CD4-positive, alpha-beta T cell treated with Interleukin-15 for 1 hour (primary cell): ENCODE results near the gene GRID1.
"Not testable (repeated sequence)": the region's sequence is repeated elsewhere in the genome, so short reads cannot be mapped to it uniquely, and the experiment has no call there.

ENCODE experiments used
- DNase-seq: peaks from one replicate; pipeline ENCODE4 v3.0.0-alpha.2; 2020

GRID1 gene

DNA sequence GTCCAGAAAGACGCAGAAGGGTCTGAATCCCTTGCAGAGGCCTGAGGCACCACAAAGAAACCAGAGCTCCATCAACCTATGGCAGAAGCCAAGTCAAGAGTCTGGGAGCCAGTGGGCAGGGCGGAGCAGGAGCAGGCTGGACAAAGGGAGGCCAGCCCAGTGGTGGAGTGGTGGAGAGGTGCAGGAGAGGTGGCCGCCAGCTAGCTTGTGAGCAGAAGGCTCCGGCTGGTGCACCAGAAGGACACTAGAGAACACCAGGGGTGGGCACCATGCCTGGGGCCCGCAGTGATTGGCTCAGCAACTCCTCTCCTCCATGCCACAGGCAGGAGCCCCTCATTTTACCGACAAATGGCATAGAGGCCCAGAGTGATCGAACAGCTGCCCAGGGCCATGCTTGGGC lies 186.6 kb downstream of the GRID1 start:
- no peak for DNase-seq

DNA sequence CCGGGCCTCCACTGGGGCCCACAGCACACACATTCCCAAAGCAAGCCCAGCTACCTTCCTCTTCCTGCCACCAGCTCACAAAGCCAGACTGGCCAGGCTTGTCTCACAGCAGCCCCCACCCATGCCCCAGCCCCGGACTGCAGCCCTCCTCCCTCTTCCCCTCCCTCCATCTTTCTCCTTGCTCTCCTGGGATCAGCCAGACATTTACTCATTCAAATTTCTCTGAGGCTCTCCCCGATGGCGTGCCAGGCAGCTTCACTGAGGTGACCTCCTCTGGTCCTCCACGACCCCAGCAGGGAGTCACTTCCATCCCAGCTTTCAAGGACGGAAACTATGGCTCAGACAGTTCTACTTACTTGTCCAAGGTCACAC lies 187.5 kb downstream of the GRID1 start:
- DNase-seq: no peak

DNA sequence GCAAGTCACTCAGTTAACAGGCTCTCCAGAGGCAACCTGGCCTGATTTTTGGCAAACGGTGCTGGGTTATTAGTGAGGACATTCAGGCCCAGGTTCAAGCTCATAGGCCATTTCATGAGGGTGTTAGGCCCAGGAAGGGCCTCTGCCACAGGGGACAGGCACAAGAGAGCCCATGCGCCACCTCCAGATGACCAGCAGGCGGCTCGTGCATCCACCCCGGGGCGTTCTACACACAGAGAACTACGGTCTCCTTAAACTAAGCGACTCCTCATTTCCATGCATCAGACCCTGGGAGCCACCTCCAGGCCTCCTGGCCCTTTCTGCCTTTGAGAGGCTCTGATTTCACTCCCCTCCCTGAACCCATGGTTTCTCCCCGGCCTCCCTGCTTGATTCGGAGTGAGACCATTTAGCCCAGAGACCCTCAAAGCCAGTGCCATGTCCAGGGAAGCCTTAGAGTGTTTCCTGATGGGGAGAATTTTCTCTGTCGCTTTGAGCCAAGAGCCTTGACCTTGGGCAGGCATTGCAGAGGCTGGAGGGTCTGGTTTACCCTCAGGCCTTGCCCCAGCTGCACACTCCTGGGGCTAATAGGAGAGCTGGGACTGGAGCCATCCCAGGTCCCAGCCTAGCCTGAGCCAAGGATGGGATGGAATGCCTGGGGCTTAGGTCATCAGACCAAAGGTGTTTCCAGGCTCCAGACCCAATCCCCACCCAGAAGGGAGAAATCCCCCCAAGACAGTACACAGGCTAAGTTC lies 188.0 kb downstream of the GRID1 start:
- no peak for DNase-seq

DNA sequence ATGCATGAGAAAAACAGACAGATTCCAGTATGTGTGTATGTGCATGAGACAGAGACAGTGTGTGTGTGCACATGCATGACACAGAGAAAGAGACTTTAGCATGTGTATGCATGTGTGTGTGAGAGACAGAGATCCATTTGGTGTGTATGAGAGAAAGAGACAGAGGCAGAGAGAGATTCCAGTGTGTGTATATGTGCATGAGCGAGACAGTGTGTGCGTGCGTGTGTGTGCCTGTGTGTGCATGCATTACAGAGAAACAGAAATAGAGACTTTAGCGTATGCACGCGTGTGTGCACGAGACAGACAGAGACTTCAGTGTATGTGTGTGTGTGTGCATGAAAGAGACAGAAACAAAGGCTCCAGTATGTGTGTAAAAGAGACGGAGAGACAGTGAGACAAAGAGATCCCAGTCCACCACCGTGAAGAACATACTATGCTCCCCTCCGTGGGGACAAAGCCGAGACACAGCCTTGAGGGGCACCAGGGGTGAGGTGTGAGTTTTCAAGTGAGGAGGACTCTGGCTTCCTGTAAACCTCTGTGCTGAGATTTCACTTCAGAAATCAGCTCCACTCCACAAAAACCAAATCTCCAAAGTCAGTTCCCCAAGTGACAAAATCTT lies 188.9 kb downstream of the GRID1 start:
- DNase-seq: no peak

DNA sequence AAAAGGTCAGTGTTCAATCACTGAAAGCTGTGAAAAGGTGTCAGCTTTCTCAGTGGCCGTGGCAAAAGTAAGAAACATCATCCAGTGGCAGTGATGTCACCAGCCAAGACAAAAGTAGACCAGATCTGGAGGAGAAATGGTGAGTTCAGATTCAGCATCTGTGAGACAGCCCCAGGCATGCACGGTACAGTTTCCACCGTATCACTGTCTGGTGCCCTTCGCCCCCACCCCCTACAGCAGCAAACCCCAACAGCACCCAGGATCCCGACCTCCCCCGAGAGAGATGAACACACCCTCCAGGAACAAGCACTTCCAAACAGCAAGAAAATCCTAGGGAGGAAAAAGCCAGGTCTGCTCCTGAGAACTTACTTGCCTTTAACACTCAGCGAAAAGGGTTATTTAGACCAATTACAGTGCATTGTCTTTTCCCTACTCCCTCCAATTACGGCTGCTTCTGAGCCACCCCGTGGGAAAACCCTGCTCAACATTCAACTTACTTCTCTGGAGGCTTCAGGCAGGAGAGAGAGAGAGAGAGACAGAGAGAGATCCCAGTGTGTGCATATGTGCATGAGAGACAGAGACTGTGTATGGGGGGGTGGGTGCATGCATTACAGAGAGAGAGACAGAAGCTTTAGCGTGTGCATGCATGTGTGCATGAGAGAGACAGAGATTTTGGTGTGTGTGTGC lies 189.6 kb downstream of the GRID1 start:
- DNase-seq: no peak

DNA sequence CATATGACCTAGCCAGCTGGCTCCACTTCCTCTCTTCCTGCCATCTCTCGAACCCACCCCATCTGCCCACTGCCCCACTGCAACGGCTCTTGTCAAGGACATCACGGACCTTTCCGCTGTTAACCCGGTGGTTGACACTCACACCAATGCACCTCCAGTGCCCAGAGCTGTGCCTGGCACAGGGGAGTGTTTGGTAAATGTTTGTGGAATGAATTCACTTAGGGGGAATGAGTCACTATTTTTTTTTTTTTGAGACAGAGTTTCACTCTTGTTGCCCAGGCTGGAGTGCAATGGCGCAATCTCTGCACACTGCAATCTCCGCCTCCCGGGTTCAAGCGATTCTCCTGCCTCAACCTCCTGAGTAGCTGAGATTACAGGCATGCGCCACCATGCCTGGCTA lies 191.1 kb downstream of the GRID1 start:
- not testable (repeated sequence) for DNase-seq

DNA sequence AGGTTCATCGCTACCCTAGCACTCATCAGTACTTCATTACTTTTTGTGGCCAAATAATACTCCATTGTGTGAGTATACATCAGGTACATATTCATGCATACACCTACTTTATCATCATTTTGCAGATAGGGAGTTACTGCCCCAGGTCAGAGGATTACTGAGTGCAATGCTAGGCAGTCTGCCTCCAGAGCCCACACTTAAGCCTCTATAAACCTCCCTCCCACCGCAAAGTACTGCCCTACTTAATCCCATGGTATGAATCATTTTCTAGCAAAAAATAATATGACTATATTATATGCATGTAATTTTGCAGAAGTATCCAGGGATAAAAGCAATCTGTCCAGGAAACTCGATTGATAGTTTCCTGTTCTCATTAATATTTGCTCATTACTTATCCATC lies 194.3 kb downstream of the GRID1 start:
- no peak for DNase-seq

DNA sequence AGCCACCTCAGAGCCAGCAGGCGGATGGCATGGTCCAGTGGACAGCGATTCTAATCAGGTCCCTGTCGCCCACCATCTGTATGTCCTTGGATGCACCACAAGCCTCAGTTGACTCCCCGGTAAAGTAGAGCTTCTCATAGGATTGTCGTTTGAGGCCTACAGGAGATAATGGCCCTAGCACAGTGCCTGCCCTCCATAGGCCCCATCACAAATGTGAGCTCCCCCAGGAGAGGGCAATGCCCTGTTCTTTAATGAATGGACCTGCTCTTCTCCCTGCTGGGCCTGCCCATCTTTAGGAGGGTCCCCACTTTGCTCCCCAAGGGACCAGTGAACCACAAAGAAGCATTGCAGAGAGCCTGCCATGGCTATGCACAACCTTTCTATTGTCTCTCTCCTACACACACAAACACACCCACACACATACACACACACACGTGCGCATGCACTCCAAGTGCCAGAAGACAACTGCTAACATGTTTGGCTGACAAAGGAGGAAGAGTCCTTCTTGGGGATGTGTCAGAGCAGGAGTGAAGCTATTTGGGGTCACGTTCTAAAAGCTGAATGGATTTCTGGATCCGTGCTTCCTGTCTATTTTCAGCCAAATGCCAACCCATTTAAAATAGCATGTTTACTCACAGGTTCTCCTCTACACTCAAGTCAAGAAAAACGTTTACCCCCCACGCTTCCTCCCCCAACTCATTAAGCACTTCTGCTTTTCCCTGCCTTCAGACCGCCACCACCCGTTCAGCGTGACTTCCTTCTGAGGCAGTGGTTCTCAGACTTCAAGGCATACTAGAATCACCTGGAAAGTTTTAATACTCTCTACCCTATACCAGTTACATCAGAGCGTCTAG lies 196.1 kb downstream of the GRID1 start:
- peak; percentile 16 for DNase-seq

DNA sequence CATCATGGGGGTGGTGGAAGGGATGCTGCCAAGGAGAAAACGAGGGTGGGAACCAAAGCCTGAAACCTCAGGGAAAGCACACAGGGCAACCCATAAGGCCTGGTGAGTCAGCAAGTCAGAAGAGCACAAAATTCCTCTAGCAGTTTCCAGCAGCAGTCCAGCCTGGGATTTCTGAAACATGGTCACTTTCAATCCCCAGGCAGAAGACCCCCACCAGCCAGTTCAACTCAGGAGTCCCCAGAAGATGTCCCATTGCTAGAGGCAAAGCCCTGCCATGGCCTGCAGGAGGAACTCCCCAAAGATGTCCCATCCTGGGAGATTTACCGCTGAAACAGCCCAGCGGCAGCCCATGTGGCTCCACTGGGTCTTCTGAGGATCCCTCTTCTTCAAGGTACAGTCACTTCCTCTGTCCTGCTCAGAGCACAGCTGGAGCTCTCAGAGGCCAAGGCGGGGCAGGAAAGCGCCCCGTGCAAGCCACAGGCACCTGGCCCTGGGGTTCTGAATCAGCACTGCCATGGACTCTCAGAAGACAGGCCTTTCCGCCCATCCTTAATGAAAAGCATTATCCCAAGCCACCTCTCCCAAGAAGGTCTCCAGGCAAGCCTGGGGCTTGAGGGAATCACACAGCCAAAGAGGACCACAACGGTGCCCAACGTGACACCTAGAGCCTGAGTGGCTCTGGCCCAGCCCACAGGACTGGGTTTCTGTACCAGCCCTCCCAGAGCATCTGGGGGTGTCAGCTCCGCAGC lies 196.9 kb downstream of the GRID1 start:
- DNase-seq: peak; percentile 16

DNA sequence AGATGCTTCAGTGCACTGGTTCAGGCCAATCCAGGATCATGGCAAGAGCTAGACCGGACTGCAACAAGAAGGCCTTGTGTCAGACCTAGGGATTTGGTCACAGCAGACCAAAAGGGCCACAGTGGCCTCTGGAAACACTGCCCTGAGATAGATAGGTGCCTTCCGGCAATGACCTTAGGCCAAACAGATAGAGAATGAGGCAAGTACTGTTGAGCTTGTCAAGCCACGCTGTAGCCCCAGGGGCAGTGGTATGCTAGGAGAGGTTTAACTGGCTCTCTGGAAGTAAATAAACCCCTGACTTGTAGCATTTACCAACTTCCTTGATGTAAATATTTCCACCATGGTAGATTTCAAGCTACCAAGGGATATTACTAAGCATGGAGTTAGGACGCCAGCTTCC lies 197.5 kb downstream of the GRID1 start:
- no peak for DNase-seq

DNA sequence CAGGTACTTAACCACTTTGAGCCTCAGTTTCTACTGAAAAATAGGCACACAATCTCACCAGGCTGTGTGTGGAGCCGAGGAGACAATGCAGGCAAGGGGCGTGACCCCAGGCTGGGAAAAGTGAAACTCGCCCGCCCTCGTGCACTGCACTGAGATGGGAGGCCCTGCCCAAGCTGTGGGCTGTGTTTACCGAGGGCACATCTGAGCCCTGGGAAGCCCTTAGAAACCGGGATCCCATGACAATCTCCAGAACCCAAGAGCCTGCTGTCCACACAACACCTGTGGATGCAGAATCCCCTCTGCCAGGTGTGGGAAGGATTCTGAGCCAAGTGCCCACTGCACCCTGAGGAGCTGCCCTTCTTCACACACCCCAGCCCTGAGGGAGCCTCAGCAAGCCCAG lies 198.3 kb downstream of the GRID1 start:
- peak; percentile 9 for DNase-seq

DNA sequence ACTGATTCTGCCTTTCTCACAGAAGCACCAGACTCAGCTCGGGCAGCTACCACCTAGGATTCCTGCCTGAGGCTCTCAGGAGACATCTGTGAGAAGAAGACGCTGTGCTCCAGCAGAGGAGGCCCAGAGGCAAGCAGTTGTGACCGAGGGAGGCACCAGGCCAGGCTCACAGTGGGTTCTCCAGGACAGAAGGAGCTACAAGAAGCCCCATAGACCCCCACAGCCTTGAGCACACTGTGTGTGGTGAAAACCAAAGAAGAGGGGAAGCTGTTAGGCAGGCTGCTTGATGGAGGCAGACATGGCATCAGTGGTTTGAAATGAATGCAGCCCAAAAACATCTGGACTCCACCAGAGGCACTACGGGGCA lies 198.8 kb downstream of the GRID1 start:
- DNase-seq: no peak

DNA sequence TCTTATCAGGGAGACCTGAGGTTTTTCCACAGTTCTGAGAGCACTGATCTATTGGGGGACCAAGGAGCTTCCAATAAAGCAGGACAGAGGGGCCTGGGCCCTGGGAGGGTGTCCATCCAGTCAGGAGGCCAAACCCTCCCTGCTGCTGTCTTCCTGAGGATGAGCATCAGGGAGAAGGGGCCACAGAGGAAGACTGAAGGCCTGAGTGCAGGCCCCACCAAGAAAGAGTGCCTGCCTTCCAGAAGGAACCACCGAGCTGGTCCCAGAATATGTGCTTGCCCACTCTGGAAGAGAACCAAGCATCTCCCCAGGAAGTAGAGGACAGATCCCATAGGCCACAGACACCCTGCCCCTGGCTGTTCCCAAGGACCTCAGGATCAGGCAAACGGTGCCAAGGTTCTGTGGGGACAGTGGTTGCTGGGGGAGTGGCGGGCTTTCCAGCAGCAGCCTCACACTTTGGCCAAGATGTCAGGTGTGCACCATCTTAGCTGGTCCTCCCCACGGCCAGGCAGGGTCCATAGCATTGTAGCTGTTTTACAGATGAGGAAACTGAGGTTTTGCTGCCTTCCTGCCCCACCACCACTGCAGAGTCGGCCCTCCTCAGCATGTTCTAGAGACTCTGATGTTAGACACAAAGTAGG lies 199.4 kb downstream of the GRID1 start:
- peak; percentile 5 for DNase-seq

DNA sequence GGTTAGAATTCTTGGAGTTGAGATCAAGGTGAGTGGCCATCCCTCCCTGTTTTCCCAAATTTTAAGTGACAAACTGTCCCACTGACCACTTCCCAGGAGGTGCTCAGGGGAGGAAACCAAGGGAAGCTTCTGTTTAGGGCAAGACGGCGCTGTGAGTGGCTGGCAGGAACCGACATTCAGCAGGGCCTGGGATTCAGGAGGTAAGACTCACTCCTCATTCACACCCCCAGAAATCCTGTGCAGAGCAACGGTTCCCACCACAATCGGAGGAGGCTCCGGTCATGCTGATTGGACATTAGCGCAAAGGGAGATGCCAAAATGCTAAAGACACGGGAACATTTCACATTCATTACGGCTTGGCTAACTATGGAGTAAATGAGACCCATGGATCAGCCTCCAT lies 200.9 kb downstream of the GRID1 start:
- DNase-seq: peak; percentile 2

DNA sequence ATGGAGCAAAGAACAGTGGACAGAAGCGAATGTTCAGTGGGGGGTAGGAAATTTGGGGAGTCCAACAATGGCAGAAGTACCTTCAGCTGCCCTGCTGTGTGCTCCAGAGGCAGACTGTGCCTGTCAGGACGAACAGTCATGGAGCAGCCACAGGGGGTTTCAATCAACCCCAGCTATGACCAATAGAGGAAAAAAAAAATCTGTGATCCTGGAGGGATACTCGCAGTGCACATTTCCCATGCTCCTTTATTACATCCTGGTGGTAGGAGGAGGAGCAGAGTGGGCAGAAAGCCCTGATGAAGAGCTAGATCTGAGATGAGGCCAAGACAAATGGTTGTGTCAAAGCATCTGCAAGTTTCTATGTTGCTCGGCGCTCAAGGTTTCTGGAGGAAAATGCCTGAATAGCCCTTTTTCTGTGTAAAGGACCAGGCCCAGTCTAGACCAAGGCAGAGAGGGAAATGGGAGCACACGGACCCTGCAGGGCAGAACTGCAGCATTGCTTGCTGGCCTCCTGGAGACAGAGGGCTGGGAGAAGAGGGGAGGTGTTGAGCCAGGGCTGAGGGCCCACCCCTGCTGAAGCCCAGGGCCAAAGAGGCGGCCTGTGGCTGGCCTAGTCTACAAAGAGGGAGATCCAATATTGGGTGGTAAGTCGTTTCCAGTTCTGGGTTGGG lies 201.5 kb downstream of the GRID1 start:
- peak; percentile 4 for DNase-seq

DNA sequence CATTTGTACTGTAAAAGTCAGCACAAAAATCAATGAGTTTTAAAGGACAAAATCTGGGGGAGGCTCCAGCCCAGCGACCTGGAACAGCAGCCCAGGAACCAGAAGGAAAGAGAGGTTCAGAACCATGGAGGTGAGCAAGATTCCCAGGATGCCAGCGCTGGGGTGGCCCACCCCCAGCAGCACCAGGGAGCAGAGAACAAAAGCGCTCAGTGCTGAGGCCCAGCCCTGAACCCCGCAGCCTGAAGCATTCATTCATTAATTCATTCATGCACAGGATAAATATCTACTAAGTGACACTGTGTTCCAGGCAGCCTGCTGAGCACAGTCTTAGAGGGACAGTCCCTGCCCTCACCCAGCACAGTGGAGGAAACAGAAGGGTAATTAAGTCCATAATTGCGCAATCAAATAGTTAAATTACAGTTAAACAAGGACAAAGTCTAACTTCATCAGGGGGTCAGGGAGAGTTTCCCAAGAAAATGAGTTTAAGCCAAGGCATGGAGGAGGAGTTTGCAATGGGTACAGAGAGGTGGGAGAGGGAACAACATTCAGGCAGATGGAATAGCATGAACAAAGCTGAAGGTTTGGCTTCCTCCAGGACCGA lies 202.3 kb downstream of the GRID1 start:
- peak; percentile 7 for DNase-seq

DNA sequence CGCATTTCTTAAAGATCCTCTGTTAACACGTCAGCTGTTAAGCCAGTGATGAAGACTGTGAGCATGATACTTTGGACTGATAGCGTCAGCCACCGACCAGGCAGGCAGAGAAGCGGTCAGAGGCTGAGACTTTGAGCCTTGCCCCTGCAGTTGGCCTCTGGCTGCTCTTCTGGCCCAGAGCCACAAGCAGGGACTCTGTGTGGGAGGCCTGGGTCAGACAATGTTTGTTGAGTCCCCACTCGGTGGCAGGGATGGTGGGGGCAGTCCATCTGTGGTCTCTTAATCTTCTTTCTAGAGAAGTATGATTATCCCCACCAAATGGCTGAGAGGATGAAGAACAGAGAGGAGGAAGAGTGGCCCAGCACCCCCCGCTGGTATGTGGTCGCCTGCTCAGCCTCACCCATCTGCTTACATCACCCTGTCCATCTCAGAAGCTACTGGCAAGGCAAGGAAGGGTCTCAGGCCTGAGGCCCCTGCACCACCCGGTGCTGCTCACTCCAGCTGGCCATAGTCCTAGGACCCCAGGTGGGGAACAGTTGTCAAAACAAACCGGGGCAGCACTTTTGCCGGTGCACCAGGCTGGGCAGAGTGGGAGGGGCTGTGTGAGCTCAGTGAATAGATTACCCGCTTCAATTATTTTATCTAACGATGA lies 202.9 kb downstream of the GRID1 start:
- DNase-seq: peak; percentile 7

DNA sequence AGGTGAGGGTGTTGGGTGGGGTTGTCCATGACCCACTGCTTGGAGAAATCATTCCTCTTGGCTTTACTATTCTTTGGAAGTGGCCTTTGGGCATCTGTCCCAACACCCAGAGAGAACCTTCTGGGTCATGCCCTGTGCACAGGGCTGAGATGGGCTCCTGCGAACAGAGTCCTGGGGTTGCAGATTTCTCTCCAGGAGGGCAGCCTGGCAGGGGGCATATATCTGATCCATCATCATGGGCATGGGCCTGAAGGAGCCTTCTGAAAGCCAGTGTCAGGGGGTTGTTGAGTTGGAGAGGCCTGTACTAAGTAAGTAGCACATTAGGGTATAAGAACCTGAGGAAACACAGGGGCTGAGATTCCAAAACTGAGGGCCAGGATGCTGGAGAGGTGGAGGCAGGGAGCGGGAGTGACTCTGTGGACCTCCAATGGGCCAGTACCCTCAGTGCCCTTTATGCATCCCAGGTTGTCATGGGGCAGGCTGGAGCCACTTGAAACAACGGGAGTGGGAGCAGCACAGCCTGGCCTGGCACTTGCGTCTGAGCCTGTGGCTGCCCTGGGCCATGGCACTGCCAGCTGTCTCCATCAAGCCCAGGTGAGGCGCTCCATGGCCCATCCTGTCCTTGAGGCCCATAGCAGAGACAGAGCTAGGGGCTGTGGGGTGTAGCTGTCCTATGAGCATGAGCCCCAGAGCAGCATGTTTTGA lies 203.7 kb downstream of the GRID1 start:
- DNase-seq: peak; percentile 15

DNA sequence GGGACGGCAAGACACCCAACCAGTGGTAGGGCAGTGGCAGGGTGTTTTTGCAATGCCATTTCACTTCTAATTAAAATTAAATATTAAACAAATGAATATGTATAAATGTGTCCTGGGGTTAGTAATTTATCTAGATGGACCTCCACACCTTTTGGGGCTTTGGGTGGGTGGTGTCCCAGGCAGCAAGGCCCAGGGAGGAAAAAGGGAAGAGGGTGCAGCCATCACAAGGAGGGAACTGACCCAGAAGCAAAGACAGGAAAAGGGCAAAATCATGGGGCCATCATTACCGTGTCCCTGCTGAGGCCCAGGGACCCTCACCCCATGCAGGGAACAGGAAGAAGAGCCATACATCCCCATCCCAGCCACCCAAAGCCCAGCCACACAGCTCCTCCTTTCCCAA lies 204.6 kb downstream of the GRID1 start:
- peak; percentile 2 for DNase-seq
